HepG2 (cell line): ENCODE measurements around the gene B4GALT1. TPM values are rescaled to one million over a fixed set of nuclear protein-coding genes. Genes with fewer than 3 reads are reported as not detected.
A peak's percentile ranks its signal among the peaks of the same experiment; 100 is the strongest.

Experiments used
- CCAR2 ChIP-seq: fragments of 200-400 bp; formaldehyde crosslinking; optimal IDR thresholded peaks from 2 replicates; pipeline ENCODE3; 2018; ENCODE audit warnings: low read depth, mild to moderate bottlenecking, low read length, moderate library complexity
- HMGXB3 ChIP-seq: sonication (generic); formaldehyde crosslinking; IDR thresholded peaks from 2 replicates; pipeline ENCODE4 v1.4.0; 2020; ENCODE audit warnings: missing genetic modification reagents, borderline replicate concordance
- ISX ChIP-seq: sonication (generic); formaldehyde crosslinking; conservative IDR thresholded peaks from 2 replicates; pipeline ENCODE4 v1.5.0; 2020; ENCODE audit warnings: missing genetic modification reagents
- KAT2B ChIP-seq: fragments of 150-350 bp; IDR thresholded peaks from 2 replicates; pipeline ENCODE4 v1.6.1; 2014; ENCODE audit warnings: low read depth, low read length, borderline replicate concordance
- NFRKB ChIP-seq: fragments of 450-650 bp; IDR thresholded peaks from 2 replicates; pipeline ENCODE4 v1.6.1; 2017
- POLR2A ChIP-seq, 2 experiments: IDR thresholded peaks; 2 replicates each; pipeline ENCODE4 v1.6.1; 2011; ENCODE audit warnings: low read depth in 2 of 2, low read length in 2 of 2, mild to moderate bottlenecking in 1 of 2, moderate library complexity in 1 of 2; ENCODE audit not compliant: insufficient read depth in 1 of 2
- PRDM4 ChIP-seq: sonication (generic); formaldehyde crosslinking; IDR thresholded peaks from 2 replicates; pipeline ENCODE4 v1.9.0; 2021; ENCODE audit warnings: missing genetic modification reagents, borderline replicate concordance
- SATB2 ChIP-seq: sonication (generic); formaldehyde crosslinking; IDR thresholded peaks from 2 replicates; pipeline ENCODE4 v1.5.0; 2020; ENCODE audit warnings: missing genetic modification reagents
- SNAI1 ChIP-seq: sonication (generic); formaldehyde crosslinking; IDR thresholded peaks from 2 replicates; pipeline ENCODE4 v1.5.0; 2020; ENCODE audit warnings: mild to moderate bottlenecking, missing genetic modification reagents, borderline replicate concordance
- SP2 ChIP-seq: sonication (generic); formaldehyde crosslinking; IDR thresholded peaks from 2 replicates; pipeline ENCODE4 v1.5.1; 2020; ENCODE audit warnings: mild to moderate bottlenecking, missing genetic modification reagents
- ZBTB3 ChIP-seq: sonication (generic); formaldehyde crosslinking; IDR thresholded peaks from 2 replicates; pipeline ENCODE4 v1.4.0; 2020; ENCODE audit warnings: low read depth, mild to moderate bottlenecking, moderate library complexity, missing genetic modification reagents, borderline replicate concordance
- ZNF160 ChIP-seq: sonication (generic); formaldehyde crosslinking; IDR thresholded peaks from 2 replicates; pipeline ENCODE4 v1.8.0; 2022; ENCODE audit warnings: mild to moderate bottlenecking, inconsistent platforms, missing genetic modification reagents
- ZNF281 ChIP-seq: sonication (generic); formaldehyde crosslinking; IDR thresholded peaks from 2 replicates; pipeline ENCODE4 v1.4.0; 2020; ENCODE audit warnings: missing genetic modification reagents, borderline replicate concordance
- ZNF326 ChIP-seq: sonication (generic); formaldehyde crosslinking; IDR thresholded peaks from 2 replicates; pipeline ENCODE4 v1.4.0; 2020; ENCODE audit warnings: missing genetic modification reagents, borderline replicate concordance
- ZNF557 ChIP-seq: sonication (generic); formaldehyde crosslinking; IDR thresholded peaks from 2 replicates; pipeline ENCODE4 v1.4.0; 2020; ENCODE audit warnings: missing genetic modification reagents
- ZNF580 ChIP-seq: IDR thresholded peaks from 2 replicates; pipeline ENCODE4 v1.6.1; 2016; ENCODE audit warnings: low read depth, borderline replicate concordance
- ZNF691 ChIP-seq: sonication (generic); formaldehyde crosslinking; IDR thresholded peaks from 2 replicates; pipeline ENCODE4 v1.4.0; 2020; ENCODE audit warnings: missing genetic modification reagents, low read depth, mild to moderate bottlenecking, borderline replicate concordance
- polyA plus RNA-seq, 8 experiments: library from polyadenylated mRNA; depleted of rRNA in 3 of 8; stranded (reverse) in 7 of 8; unstranded in 1 of 8; fragments of >200 nt; fragmentation: Illumina TruSeq in 4 of 8; extraction: Trizol in 4 of 8; gene quantifications; 2 replicates each; pipeline versions ENCODE4 v1.2.1 to v1.2.3, GENCODE V29; 2011 to 2016; ENCODE audit warnings: low read depth in 4 of 8, missing spikeins in 1 of 8, mixed read lengths in 1 of 8; ENCODE audit not compliant: insufficient read depth in 1 of 8
- total RNA-seq, 5 experiments: library from RNA; depleted of rRNA; stranded (reverse); fragments of >200 nt; fragmentation: Illumina TruSeq; extraction: Trizol; gene quantifications; 2 replicates each; pipeline ENCODE4 v1.2.3, GENCODE V29; 2016; ENCODE audit warnings: low read depth in 1 of 5

Gene B4GALT1
- total and polyA plus RNA-seq, 2 of the 13 experiments (the other 11 are each of a cell fraction or from before 2014, with no cell fraction given) = 15.7 to 33.5 TPM

- TF ChIP-seq ZNF281 (no peak), ZNF557 (CRISPR knock-in tag) (0 out of 2 replicates have a peak, but pooled peaks have one; percentile 58), PRDM4 (CRISPR knock-in tag) (no peak), ISX (CRISPR knock-in tag) (no peak), SATB2 (no peak), ZNF326 (no peak), CCAR2 (no peak), ZNF160 (peak; percentile 42; the same call in 1 of the 2 replicates), POLR2A (IDR thresholded peaks at IDR 0.05; ENCODE audit: insufficient read depth in 1 of 2, low read depth in 2 of 2, low read length in 2 of 2) (peak; percentile 81 to 91), SP2 (no peak), ZBTB3 (CRISPR knock-in tag) (no peak), HMGXB3 (CRISPR knock-in tag) (no peak), ZNF580 (CRISPR knock-in tag) (peak; percentile 72; the same call in 1 of the 2 replicates), NFRKB (no peak), ZNF691 (0 out of 2 replicates have a peak, but pooled peaks have one; percentile 47), SNAI1 (CRISPR knock-in tag) (no peak), KAT2B (no peak)
These were observed 1.6 kb downstream of the B4GALT1 start (continued) for GRCh38 chr9:33165263-33166151.
